Measurements from ENCODE around the gene SLC7A1.

DNA sequence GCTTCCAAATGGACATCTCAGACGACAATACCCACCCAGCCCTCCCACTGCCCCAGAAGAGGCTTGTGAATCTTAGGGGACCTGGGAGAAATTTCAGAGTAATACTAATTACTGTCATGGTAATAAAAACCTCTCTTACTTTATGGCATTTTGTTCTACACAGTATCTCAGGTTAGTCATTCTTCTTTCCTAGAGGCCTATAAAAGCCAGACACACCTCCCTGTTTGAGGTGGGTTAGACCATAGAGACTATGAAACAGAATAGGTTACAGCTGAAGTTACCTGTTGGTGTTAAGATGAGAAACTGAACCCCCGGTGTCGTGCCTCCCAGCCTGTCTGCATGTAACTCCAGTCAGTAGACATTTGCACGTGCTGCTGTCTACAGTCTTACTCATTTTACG lies 113.9 kb downstream of the SLC7A1 start:
- TF ChIP-seq HEYL (CRISPR knock-in tag; IDR thresholded peaks at IDR 0.05), result no peak
- TF ChIP-seq, protein P1, sequence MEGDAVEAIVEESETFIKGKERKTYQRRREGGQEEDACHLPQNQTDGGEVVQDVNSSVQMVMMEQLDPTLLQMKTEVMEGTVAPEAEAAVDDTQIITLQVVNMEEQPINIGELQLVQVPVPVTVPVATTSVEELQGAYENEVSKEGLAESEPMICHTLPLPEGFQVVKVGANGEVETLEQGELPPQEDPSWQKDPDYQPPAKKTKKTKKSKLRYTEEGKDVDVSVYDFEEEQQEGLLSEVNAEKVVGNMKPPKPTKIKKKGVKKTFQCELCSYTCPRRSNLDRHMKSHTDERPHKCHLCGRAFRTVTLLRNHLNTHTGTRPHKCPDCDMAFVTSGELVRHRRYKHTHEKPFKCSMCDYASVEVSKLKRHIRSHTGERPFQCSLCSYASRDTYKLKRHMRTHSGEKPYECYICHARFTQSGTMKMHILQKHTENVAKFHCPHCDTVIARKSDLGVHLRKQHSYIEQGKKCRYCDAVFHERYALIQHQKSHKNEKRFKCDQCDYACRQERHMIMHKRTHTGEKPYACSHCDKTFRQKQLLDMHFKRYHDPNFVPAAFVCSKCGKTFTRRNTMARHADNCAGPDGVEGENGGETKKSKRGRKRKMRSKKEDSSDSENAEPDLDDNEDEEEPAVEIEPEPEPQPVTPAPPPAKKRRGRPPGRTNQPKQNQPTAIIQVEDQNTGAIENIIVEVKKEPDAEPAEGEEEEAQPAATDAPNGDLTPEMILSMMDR (IDR thresholded peaks at IDR 0.05), result no peak
- no peak for TF ChIP-seq POLR2A (IDR thresholded peaks at IDR 0.05; ENCODE audit: low read length)
- TF ChIP-seq EP300 (IDR thresholded peaks at IDR 0.05), result no peak

Data from A549 (cell line).